ENCODE results near the gene CELF4. TPM values are rescaled to one million over a fixed set of nuclear protein-coding genes. Genes with fewer than 3 reads are reported as not detected.

CELF4 gene
- total RNA-seq, 3 donors from 2014 or later (not counting 1 experiment from before 2014, with no cell fraction given), result not detected

DNA sequence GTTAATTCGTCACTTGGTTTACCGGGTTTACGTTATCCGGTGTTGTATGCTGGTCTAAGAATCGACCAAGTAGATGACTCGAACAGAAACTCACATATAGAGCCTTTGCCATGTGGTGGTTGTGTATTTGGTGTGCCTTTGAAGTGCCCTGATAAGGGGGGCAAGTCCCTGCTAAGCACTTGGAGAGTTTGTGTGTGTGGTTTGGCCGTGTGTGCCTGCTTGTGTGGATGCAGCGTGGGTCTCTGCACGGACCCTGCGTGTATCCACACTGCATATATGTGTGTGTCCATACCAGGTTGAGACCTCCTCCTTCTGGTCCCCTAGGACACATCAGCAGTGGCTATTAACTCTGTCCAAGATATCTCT lies 2.4 kb upstream of the CELF4 start:
- no peak for DNase-seq
- no peak for TF ChIP-seq CTCF (IDR thresholded peaks at IDR 0.05)
- no peak overlapping the region for H3K27ac ChIP-seq (ENCODE audit: low read length)
- Mint-ChIP-seq H3K27me3 (ENCODE audit: low read depth in 2 of 2) (peaks cover 44 to 58% of the 10 kb centered on the region in 2 donors), H3K4me1 (peaks cover 5% of the 10 kb centered on the region in 2 donors), H3K4me3 (peak overlapping the region; percentile 60), H3K9me3 (peaks cover 0 to 4% of the 10 kb centered on the region in 2 donors), H3K27ac (no peak overlapping the region), H3K36me3 (no peaks in the 10 kb centered on the region)
- H3K4me1 ChIP-seq (ENCODE audit: control insufficient read depth, insufficient read depth, low read length), result no peaks in the 10 kb centered on the region
- intact Hi-C loops (cut with micrococcal nuclease), result no loop called here
- no peak for ATAC-seq
- H3K36me3 ChIP-seq (ENCODE audit: control insufficient read depth, insufficient read depth, low read length), result no peaks in the 10 kb centered on the region
- no peaks in the 10 kb centered on the region for H3K9me3 ChIP-seq (ENCODE audit: control insufficient read depth, insufficient read depth, low read length)
- peaks cover 12% of the 10 kb centered on the region for H3K27me3 ChIP-seq (ENCODE audit: control insufficient read depth, insufficient read depth, low read length)
- WGBS (ENCODE audit: insufficient coverage), result 32% methylated on average over 10 of the region's 10 CpGs
- H3K4me3 ChIP-seq (ENCODE audit: low read length), result no peak overlapping the region

- no peaks in the 10 kb centered on the region for H3K9me3 ChIP-seq (ENCODE audit: control insufficient read depth, insufficient read depth, low read length)
- no peak overlapping the region for H3K27ac ChIP-seq (ENCODE audit: low read length)
- H3K27me3 ChIP-seq (ENCODE audit: control insufficient read depth, insufficient read depth, low read length), result peaks cover 12% of the 10 kb centered on the region
- H3K4me3 ChIP-seq (ENCODE audit: low read length), result no peak overlapping the region
- Mint-ChIP-seq H3K27me3 (ENCODE audit: low read depth in 2 of 2) (peaks cover 44 to 62% of the 10 kb centered on the region in 2 donors), H3K4me3 (peak overlapping the region; percentile 60), H3K27ac (no peak overlapping the region), H3K4me1 (peaks cover 5% of the 10 kb centered on the region in 2 donors), H3K36me3 (no peaks in the 10 kb centered on the region), H3K9me3 (peaks cover 0 to 4% of the 10 kb centered on the region in 2 donors)
- H3K36me3 ChIP-seq (ENCODE audit: control insufficient read depth, insufficient read depth, low read length), result no peaks in the 10 kb centered on the region
- no peak for ATAC-seq
- no peak for DNase-seq
- intact Hi-C loops (cut with micrococcal nuclease), result no loop called here
- no peaks in the 10 kb centered on the region for H3K4me1 ChIP-seq (ENCODE audit: control insufficient read depth, insufficient read depth, low read length)
- TF ChIP-seq CTCF (IDR thresholded peaks at IDR 0.05), result no peak
- 6% methylated on average over 71 of the region's 72 CpGs for WGBS (ENCODE audit: insufficient coverage)
Observed at GRCh38 chr18:37567061-37567993, 1.7 kb upstream of the CELF4 start.

- 4% methylated on average over 43 of the region's 51 CpGs for WGBS (ENCODE audit: insufficient coverage)
- H3K27ac Mint-ChIP-seq, result no peak overlapping the region
- no peaks in the 10 kb centered on the region for H3K4me1 ChIP-seq (ENCODE audit: control insufficient read depth, insufficient read depth, low read length)
Observed at GRCh38 chr18:37566479-37567060, 972 bp upstream of the CELF4 start.

More at GRCh38 chr18:37566479-37567060, 972 bp upstream of the CELF4 start:
- Histone ChIP-seq H3K36me3 (ENCODE audit: control insufficient read depth, insufficient read depth, low read length) (no peaks in the 10 kb centered on the region), H3K4me3 (ENCODE audit: low read length) (no peak overlapping the region), H3K27ac (ENCODE audit: low read length) (no peak overlapping the region), H3K27me3 (ENCODE audit: control insufficient read depth, insufficient read depth, low read length) (peaks cover 12% of the 10 kb centered on the region), H3K9me3 (ENCODE audit: control insufficient read depth, insufficient read depth, low read length) (no peaks in the 10 kb centered on the region)
- TF ChIP-seq CTCF (IDR thresholded peaks at IDR 0.05), result no peak
- peaks cover 50 to 70% of the 10 kb centered on the region in 2 donors for H3K27me3 Mint-ChIP-seq (ENCODE audit: low read depth in 2 of 2)
- intact Hi-C loops (cut with micrococcal nuclease), result no loop called here
- ATAC-seq, result no peak
- H3K4me3 Mint-ChIP-seq, result no peak overlapping the region
- peaks cover 5% of the 10 kb centered on the region in 2 donors for H3K4me1 Mint-ChIP-seq
- H3K9me3 Mint-ChIP-seq, result peaks cover 2 to 4% of the 10 kb centered on the region in 2 donors
- no peaks in the 10 kb centered on the region for H3K36me3 Mint-ChIP-seq
- no peak for DNase-seq
